ENCODE data around the gene ZBTB49.

Gene ZBTB49

GRCh38 chr4:4277531-4277930, 12.5 kb upstream of the ZBTB49 start:
- H3K4me3 ChIP-seq (ENCODE audit: low read depth, low read length, poor library complexity, severe bottlenecking) = no peak overlapping the region
- no peak overlapping the region for H3K9ac ChIP-seq (ENCODE audit: low read length)
- H3K27me3 ChIP-seq (ENCODE audit: insufficient read depth, low read length) = no peaks in the 10 kb centered on the region
- H2AFZ ChIP-seq (ENCODE audit: low read length) = no peak overlapping the region
- no peaks in the 10 kb centered on the region for H3K4me1 ChIP-seq (ENCODE audit: insufficient read depth, low read length, severe bottlenecking)
- H3K9me2 ChIP-seq (ENCODE audit: low read depth, low read length) = no peaks in the 10 kb centered on the region
- no peak overlapping the region for H3K4me2 ChIP-seq (ENCODE audit: low read length)
- no peaks in the 10 kb centered on the region for H3F3A ChIP-seq (ENCODE audit: insufficient read depth, low read length)
- no peaks in the 10 kb centered on the region for H3K9me3 ChIP-seq (ENCODE audit: low read length)
- H3K27ac ChIP-seq (ENCODE audit: low read depth, low read length, poor library complexity, severe bottlenecking) = no peak overlapping the region
- H3K36me3 ChIP-seq (ENCODE audit: insufficient read depth, low read length) = peaks cover 74% of the 10 kb centered on the region
- no peaks in the 10 kb centered on the region for H4K20me1 ChIP-seq (ENCODE audit: insufficient read depth, low read length)
- no peaks in the 10 kb centered on the region for H3K79me2 ChIP-seq (ENCODE audit: insufficient read depth, low read length)
- TF ChIP-seq CTCF (IDR thresholded peaks at IDR 0.05; ENCODE audit: low read length) = no peak
- no peak for TF ChIP-seq EZH2 (IDR thresholded peaks at IDR 0.05; ENCODE audit: borderline replicate concordance, low read length)

- H2AFZ ChIP-seq (ENCODE audit: low read length) = no peak overlapping the region
- peaks cover 87% of the 10 kb centered on the region for H3K36me3 ChIP-seq (ENCODE audit: insufficient read depth, low read length)
- H3F3A ChIP-seq (ENCODE audit: insufficient read depth, low read length) = no peaks in the 10 kb centered on the region
- H3K27ac ChIP-seq (ENCODE audit: low read depth, low read length, poor library complexity, severe bottlenecking) = no peak overlapping the region
- no peaks in the 10 kb centered on the region for H3K79me2 ChIP-seq (ENCODE audit: insufficient read depth, low read length)
- TF ChIP-seq EZH2 (IDR thresholded peaks at IDR 0.05; ENCODE audit: borderline replicate concordance, low read length) (no peak), CTCF (IDR thresholded peaks at IDR 0.05; ENCODE audit: low read length) (no peak)
- no peak overlapping the region for H3K9ac ChIP-seq (ENCODE audit: low read length)
- no peaks in the 10 kb centered on the region for H3K27me3 ChIP-seq (ENCODE audit: insufficient read depth, low read length)
- H4K20me1 ChIP-seq (ENCODE audit: insufficient read depth, low read length) = no peaks in the 10 kb centered on the region
- H3K9me2 ChIP-seq (ENCODE audit: low read depth, low read length) = no peaks in the 10 kb centered on the region
- H3K4me3 ChIP-seq (ENCODE audit: low read depth, low read length, poor library complexity, severe bottlenecking) = no peak overlapping the region
- H3K4me1 ChIP-seq (ENCODE audit: insufficient read depth, low read length, severe bottlenecking) = peaks cover 15% of the 10 kb centered on the region
- no peak overlapping the region for H3K4me2 ChIP-seq (ENCODE audit: low read length)
- H3K9me3 ChIP-seq (ENCODE audit: low read length) = no peaks in the 10 kb centered on the region
These were observed 8.3 kb upstream of the ZBTB49 start for GRCh38 chr4:4281787-4282186.

- Histone ChIP-seq H2AFZ (ENCODE audit: low read length) (no peak overlapping the region), H3K36me3 (ENCODE audit: insufficient read depth, low read length) (peaks cover 65% of the 10 kb centered on the region), H3K27me3 (ENCODE audit: insufficient read depth, low read length) (no peaks in the 10 kb centered on the region), H3K9me3 (ENCODE audit: low read length) (no peaks in the 10 kb centered on the region), H4K20me1 (ENCODE audit: insufficient read depth, low read length) (no peaks in the 10 kb centered on the region), H3K4me3 (ENCODE audit: low read depth, low read length, poor library complexity, severe bottlenecking) (no peak overlapping the region), H3F3A (ENCODE audit: insufficient read depth, low read length) (no peaks in the 10 kb centered on the region), H3K79me2 (ENCODE audit: insufficient read depth, low read length) (peaks cover 22% of the 10 kb centered on the region), H3K27ac (ENCODE audit: low read depth, low read length, poor library complexity, severe bottlenecking) (no peak overlapping the region), H3K4me1 (ENCODE audit: insufficient read depth, low read length, severe bottlenecking) (peaks cover 31% of the 10 kb centered on the region), H3K9me2 (ENCODE audit: low read depth, low read length) (no peaks in the 10 kb centered on the region), H3K9ac (ENCODE audit: low read length) (no peak overlapping the region), H3K4me2 (ENCODE audit: low read length) (no peak overlapping the region; the same call in 1 of the 2 replicates)
- TF ChIP-seq EZH2 (IDR thresholded peaks at IDR 0.05; ENCODE audit: borderline replicate concordance, low read length) (no peak), CTCF (IDR thresholded peaks at IDR 0.05; ENCODE audit: low read length) (no peak)
These were observed 5.0 kb upstream of the ZBTB49 start for GRCh38 chr4:4284827-4285618.
